ENCODE data around the gene OR13H1. TPM values are rescaled to one million over a fixed set of nuclear protein-coding genes. Genes with fewer than 3 reads are reported as not detected.
"Not testable (repeated sequence)": the region's sequence is repeated elsewhere in the genome, so short reads cannot be mapped to it uniquely, and the experiment has no call there.

OR13H1 gene
- not detected for polyA plus RNA-seq (2012; ENCODE audit: insufficient read depth, insufficient read length, low read depth)

- TF ChIP-seq, protein P1, sequence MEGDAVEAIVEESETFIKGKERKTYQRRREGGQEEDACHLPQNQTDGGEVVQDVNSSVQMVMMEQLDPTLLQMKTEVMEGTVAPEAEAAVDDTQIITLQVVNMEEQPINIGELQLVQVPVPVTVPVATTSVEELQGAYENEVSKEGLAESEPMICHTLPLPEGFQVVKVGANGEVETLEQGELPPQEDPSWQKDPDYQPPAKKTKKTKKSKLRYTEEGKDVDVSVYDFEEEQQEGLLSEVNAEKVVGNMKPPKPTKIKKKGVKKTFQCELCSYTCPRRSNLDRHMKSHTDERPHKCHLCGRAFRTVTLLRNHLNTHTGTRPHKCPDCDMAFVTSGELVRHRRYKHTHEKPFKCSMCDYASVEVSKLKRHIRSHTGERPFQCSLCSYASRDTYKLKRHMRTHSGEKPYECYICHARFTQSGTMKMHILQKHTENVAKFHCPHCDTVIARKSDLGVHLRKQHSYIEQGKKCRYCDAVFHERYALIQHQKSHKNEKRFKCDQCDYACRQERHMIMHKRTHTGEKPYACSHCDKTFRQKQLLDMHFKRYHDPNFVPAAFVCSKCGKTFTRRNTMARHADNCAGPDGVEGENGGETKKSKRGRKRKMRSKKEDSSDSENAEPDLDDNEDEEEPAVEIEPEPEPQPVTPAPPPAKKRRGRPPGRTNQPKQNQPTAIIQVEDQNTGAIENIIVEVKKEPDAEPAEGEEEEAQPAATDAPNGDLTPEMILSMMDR (IDR thresholded peaks at IDR 0.05; ENCODE audit: low read depth, low read length) = no peak
- H3K27me3 ChIP-seq = no peaks in the 10 kb centered on the region
- no peak for DNase-seq
- no peaks in the 10 kb centered on the region for H3K4me1 ChIP-seq
- H3K4me3 ChIP-seq (ENCODE audit: low read depth, low read length) = no peak within 1 kb of the TSS
- no peaks in the 10 kb centered on the region for H3K9me3 ChIP-seq
- no peaks in the 10 kb centered on the region for H3K36me3 ChIP-seq
Observed at GRCh38 chrX:131543774-131544173, at the start of gene OR13H1. TSS of gene OR13H1 (plus strand) at chrX:131544074. CDS start at chrX:131544074, 0 bp downstream.

DNA sequence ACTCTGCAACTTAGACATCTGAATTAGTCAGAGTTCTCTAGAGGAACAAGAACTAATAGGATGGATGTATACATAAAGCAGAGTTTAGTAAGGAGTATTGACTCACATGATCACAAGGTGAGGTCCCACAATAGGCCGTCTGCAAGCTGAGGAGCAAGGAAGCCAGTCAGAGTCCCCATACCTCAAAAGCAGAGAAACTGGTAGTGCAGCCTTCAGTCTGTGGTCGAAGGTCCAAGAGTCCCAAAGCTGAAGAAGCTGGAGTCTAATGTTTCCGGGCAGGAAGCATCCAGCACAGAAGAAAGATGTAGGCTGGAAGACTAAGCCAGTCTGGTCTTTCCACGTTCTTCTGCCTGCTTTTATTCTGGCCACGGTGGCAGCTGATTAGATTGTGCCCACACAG, 42.3 kb upstream of the OR13H1 start:
- H3K9me3 ChIP-seq; H3K4me3 ChIP-seq (ENCODE audit: low read depth, low read length); H3K36me3 ChIP-seq; H3K27me3 ChIP-seq; H3K4me1 ChIP-seq; DNase-seq: not testable (repeated sequence)

DNA sequence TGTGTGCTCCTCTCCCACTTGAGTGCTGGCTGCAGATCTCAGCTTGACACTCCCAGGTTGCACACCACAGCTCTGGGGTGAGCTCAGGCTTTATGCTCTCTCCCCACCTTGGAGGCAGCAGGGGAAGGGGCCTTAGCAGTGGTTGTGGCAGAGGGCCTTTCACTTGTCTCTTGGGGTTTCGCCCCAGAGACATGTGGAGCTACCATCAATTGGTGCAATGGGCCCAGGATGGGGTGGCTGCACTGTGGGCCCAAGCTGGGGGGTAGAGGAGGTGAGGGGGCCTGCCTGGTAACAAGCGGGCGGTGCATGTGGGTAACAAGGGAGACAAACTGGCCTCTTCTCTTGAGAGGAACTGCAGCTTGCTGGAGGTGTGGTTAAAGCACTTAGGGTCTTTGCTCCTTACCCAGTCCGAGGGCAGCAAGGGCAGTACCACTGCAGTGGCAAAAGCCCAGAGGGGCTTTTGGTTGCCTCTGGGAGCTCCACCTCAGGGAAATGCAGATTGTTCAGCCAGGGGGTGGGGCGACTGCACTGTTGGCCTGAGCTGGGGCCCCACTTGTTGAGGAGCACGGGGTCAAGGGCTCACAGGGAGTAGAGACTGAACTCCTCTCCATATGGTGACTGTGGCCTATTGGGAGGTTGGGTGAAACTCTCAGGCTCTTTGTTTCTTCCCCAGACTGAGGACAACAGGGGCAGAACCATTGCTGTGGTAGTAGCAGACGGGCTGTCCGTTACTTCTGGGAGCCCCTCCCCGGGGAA, 30.5 kb upstream of the OR13H1 start:
- Histone ChIP-seq H3K27me3 (no peaks in the 10 kb centered on the region), H3K9me3 (no peaks in the 10 kb centered on the region)
- TF ChIP-seq, protein P1 (IDR thresholded peaks at IDR 0.05; ENCODE audit: low read depth, low read length) = no peak

DNA sequence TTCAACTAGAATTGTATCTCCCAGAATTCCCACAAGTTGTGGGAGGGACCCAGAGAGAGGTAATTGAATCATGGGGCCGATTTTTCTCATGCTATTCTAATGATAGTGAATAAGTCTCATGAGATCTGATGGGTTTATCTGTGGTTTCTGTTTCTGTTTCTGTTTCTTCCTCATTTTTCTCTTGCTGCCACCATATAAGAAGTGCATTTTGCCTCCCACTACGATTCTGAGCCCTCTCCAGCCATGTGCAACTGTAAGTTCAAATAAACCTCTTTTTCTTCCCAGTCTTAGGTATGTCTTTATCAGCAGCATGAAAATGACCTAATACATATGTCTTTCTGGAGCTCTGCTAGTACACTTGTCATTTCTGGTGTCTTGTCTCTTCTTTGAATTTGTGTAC, 22.1 kb upstream of the OR13H1 start:
- Histone ChIP-seq H3K4me3 (ENCODE audit: low read depth, low read length) (no peak overlapping the region), H3K36me3 (no peaks in the 10 kb centered on the region), H3K4me1 (no peaks in the 10 kb centered on the region), H3K27me3 (no peaks in the 10 kb centered on the region), H3K9me3 (no peaks in the 10 kb centered on the region)
- TF ChIP-seq, protein P1 (IDR thresholded peaks at IDR 0.05; ENCODE audit: low read depth, low read length) = no peak
- DNase-seq = no peak

More for the DNA sequence above, 30.5 kb upstream of the OR13H1 start:
- Histone ChIP-seq H3K4me3 (ENCODE audit: low read depth, low read length) (no peak overlapping the region), H3K4me1 (no peaks in the 10 kb centered on the region), H3K36me3 (no peaks in the 10 kb centered on the region)
- no peak for DNase-seq

GRCh38 chrX:131544218-131544617, 344 bp downstream of the OR13H1 start:
- DNase-seq = no peak
- TF ChIP-seq, protein P1 (IDR thresholded peaks at IDR 0.05; ENCODE audit: low read depth, low read length) = no peak
- no peaks in the 10 kb centered on the region for H3K27me3 ChIP-seq
- H3K36me3 ChIP-seq = no peaks in the 10 kb centered on the region
- no peaks in the 10 kb centered on the region for H3K4me1 ChIP-seq
- no peaks in the 10 kb centered on the region for H3K9me3 ChIP-seq
- no peak overlapping the region for H3K4me3 ChIP-seq (ENCODE audit: low read depth, low read length)

DNA sequence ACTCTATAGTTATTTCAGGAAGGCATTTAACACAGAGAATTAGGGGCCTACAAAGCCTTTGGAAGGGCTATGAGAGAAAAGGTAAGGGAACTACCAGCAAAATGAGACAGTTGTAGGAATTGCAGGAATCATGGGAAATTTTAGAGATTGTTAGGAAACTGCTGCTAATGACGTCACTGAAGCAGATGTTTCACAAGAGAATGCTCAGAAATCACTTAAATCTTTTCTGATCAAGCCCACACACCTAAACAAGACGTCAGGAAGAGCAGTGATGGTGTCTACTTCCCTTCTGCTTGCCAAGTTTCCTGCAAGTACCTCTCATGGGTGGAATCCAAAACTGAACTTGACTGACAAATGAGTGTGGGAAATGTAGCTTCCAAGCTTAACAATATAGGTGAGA, 5.1 kb downstream of the OR13H1 start:
- H3K4me3 ChIP-seq (ENCODE audit: low read depth, low read length) = no peak overlapping the region
- H3K36me3 ChIP-seq = no peaks in the 10 kb centered on the region
- no peaks in the 10 kb centered on the region for H3K4me1 ChIP-seq
- no peaks in the 10 kb centered on the region for H3K9me3 ChIP-seq
- TF ChIP-seq, protein P1 (IDR thresholded peaks at IDR 0.05; ENCODE audit: low read depth, low read length) = no peak
- no peak for DNase-seq
- no peaks in the 10 kb centered on the region for H3K27me3 ChIP-seq

DNA sequence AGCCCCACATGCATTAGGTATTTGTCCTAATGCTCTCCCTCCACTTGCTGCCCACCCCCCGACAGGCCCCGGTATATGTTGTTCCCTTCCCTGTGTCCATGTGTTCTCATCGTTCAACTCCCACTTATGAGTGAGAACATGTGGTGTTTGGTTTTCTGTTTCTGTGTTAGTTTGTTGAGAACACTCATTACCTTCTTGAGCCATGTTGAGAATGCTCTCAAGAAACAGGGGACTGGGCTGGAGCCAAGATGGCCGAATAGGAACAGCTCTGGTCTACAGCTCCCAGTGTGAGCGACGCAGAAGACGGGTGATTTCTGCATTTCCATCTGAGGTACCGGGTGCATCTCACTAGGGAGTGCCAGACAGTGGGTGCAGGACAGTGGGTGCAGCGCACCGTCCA, 8.6 kb downstream of the OR13H1 start:
- DNase-seq; H3K4me1 ChIP-seq; H3K4me3 ChIP-seq (ENCODE audit: low read depth, low read length); H3K27me3 ChIP-seq; H3K9me3 ChIP-seq; H3K36me3 ChIP-seq: not testable (repeated sequence)

Measured in BE2C (cell line).